Erythroblast (primary cell): ENCODE measurements around the gene ASB2.

ENCODE experiments used
- GATA1 ChIP-seq: IDR thresholded peaks from 2 replicates; pipeline ENCODE4 v1.6.1; 2011; ENCODE audit warnings: low read depth, mild to moderate bottlenecking, control low read depth, low read length, moderate library complexity
- POLR2A ChIP-seq: IDR thresholded peaks from 2 replicates; pipeline ENCODE4 v1.6.1; 2011; ENCODE audit warnings: mild to moderate bottlenecking, low read length

GRCh38 chr14:94000267-94000666 lies 23.9 kb upstream of the ASB2 start:
- TF ChIP-seq POLR2A (no peak), GATA1 (no peak)
